GM20431 (cell line): ENCODE data around the gene ZGPAT.

Experiments
- in situ Hi-C: fragments of 300-500 bp; cut with MseI, MboI; formaldehyde crosslinking; loops from one replicate; pipeline ENCODE4 v1.15.0; 2020; ENCODE audit warnings: low sequenced_read_pairs; ENCODE audit not compliant: unreplicated experiment

The ZGPAT gene

GRCh38 chr20:63731410-63731809 lies 23.6 kb downstream of the ZGPAT start:
- in situ Hi-C loops = no loop called here

- in situ Hi-C loops = no loop called here
These were observed 24.6 kb downstream of the ZGPAT start for GRCh38 chr20:63732118-63733095.

- in situ Hi-C loops = no loop called here
These were observed 25.3 kb downstream of the ZGPAT start for GRCh38 chr20:63733117-63733516.

GRCh38 chr20:63733579-63734081 lies 25.8 kb downstream of the ZGPAT start:
- in situ Hi-C loops = no loop called here

- in situ Hi-C loops = no loop called here
These were observed 26.5 kb downstream of the ZGPAT start for GRCh38 chr20:63734111-63734945.

GRCh38 chr20:63734946-63735858 lies 27.4 kb downstream of the ZGPAT start:
- in situ Hi-C loops = no loop called here

GRCh38 chr20:63735859-63736718 lies 28.2 kb downstream of the ZGPAT start, which contains the start of gene LIME1:
Gene LIME1, plus strand, starts transcription at chr20:63736664. Its CDS starts 886 bp downstream, at chr20:63737550.
- in situ Hi-C loops = no loop called here

GRCh38 chr20:63736893-63737694 lies 29.3 kb downstream of the ZGPAT start:
- in situ Hi-C loops = no loop called here

GRCh38 chr20:63737695-63737944 lies 29.8 kb downstream of the ZGPAT start:
- in situ Hi-C loops = no loop called here

GRCh38 chr20:63737945-63738686 lies 30.3 kb downstream of the ZGPAT start:
- in situ Hi-C loops = no loop called here

GRCh38 chr20:63738687-63739129 lies 30.9 kb downstream of the ZGPAT start:
- in situ Hi-C loops = no loop called here

- in situ Hi-C loops = no loop called here
These were observed 31.6 kb downstream of the ZGPAT start, which contains the start of gene SLC2A4RG for GRCh38 chr20:63739130-63740069. Gene SLC2A4RG, plus strand, starts transcription at chr20:63739776. Its CDS starts 137 bp downstream, at chr20:63739913.

GRCh38 chr20:63740070-63740626 lies 32.3 kb downstream of the ZGPAT start:
- in situ Hi-C loops = no loop called here

- in situ Hi-C loops = no loop called here
These were observed 33.0 kb downstream of the ZGPAT start for GRCh38 chr20:63740627-63741353.

GRCh38 chr20:63741354-63741675 lies 33.5 kb downstream of the ZGPAT start:
- in situ Hi-C loops = no loop called here
